Body of pancreas (tissue), 4 donors: ENCODE results near the gene CYP2W1.

Experiments used
- CTCF ChIP-seq, 7 experiments: fragments of 450-650 bp in 4 of 7; fragments of 200-600 bp in 3 of 7; sonication (generic) in 3 of 7; IDR thresholded peaks; one replicate each; pipeline ENCODE4 v1.5.1; 2016 to 2019; ENCODE audit warnings: antibody characterized with exemption in 7 of 7
- POLR2A ChIP-seq, 3 donors: fragments of 450-650 bp; IDR thresholded peaks; one replicate each; pipeline ENCODE4 v1.6.1; 2016; ENCODE audit warnings: antibody characterized with exemption in 3 of 3, mild to moderate bottlenecking in 2 of 3

DNA sequence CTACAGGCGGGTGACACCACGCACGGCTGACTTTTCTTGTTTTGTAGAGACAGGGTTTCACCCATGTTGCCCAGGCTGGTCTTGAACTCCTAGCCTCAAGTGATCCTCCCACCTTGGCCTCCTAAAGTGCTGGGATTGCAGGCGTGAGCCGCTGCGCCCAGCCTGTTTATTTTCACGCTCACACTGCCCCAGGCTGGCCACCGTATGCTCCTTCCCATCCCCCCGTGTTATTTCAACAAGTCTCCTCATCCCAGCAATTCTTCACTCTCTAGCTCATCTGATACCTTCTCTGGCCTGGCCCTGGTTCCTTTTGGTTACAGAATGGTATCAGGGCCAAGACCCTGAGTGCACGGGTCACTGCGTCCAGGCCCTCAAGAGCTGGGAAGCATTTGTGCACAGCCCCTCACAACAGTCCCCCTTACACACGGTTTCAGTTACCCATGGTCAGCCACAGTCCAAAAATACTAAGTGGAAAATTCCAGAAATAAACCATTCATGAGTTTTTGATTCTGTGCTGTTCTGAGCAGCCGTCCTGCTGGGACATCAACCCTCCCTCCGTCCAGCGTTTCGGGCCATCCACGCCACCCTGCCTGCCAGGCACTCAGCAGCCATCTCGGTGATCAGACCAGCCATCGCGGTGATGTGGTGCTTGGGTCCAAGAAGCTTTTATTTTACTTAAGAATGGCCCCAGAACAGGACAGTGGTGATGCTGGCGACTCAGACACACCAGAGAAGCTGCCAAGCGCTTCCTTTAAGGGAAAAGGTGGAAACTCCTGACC lies 16.5 kb upstream of the CYP2W1 start:
- TF ChIP-seq CTCF (IDR thresholded peaks at IDR 0.05) (no peak), POLR2A (IDR thresholded peaks at IDR 0.05) (no peak)
